ENCODE data around the gene NCOA1.
"Not testable (repeated sequence)": the region's sequence is repeated elsewhere in the genome, so short reads cannot be mapped to it uniquely, and the experiment has no call there.

DNA sequence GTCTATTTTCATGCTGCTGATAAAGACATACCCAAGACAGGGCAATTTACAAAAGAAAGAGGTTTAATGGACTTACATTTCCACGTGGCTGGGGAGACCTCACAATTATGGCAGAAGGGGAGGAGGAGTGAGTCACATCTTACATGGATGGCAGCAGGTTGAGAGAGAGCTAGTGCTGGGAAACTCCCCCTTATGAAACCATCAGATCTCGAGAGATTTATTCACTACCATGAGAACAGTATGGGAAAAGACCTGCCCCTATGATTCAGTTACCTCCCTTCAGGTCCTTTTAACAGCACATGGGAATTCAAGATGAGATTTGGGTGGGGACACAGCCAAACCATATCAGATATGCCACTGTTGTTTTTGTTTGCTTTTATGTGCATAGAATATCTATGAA, 59.2 kb downstream of the NCOA1 start:
- TF ChIP-seq, protein P1, sequence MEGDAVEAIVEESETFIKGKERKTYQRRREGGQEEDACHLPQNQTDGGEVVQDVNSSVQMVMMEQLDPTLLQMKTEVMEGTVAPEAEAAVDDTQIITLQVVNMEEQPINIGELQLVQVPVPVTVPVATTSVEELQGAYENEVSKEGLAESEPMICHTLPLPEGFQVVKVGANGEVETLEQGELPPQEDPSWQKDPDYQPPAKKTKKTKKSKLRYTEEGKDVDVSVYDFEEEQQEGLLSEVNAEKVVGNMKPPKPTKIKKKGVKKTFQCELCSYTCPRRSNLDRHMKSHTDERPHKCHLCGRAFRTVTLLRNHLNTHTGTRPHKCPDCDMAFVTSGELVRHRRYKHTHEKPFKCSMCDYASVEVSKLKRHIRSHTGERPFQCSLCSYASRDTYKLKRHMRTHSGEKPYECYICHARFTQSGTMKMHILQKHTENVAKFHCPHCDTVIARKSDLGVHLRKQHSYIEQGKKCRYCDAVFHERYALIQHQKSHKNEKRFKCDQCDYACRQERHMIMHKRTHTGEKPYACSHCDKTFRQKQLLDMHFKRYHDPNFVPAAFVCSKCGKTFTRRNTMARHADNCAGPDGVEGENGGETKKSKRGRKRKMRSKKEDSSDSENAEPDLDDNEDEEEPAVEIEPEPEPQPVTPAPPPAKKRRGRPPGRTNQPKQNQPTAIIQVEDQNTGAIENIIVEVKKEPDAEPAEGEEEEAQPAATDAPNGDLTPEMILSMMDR (IDR thresholded peaks at IDR 0.05; ENCODE audit: low read length), result not testable (repeated sequence)
- TF ChIP-seq EZH2 (IDR thresholded peaks at IDR 0.05; ENCODE audit: borderline replicate concordance, low read length), result not testable (repeated sequence)
